K562 (cell line): Measurements from ENCODE around the gene PDE5A. TPM values are rescaled to one million over a fixed set of nuclear protein-coding genes. Genes with fewer than 3 reads are reported as not detected.

ENCODE experiments used
- ATAC-seq: fragments of 200-7000 bp; cut with Tn5 transposase; 3 replicates; pipeline ENCODE4 v1.9.1; 2020; ENCODE audit warnings: moderate library complexity
- BruUV-seq: library from RNA; stranded (reverse); fragments of 400-500 nt; replicated peaks from 2 replicates; lab custom pipeline; 2021; lab: Mats Ljungman, UMichigan
- CTCF ChIA-PET: fragments of 300-600 bp; formaldehyde crosslinking; extraction: SDS; loops from one replicate; lab custom pipeline; 2021; ENCODE audit warnings: low intra/inter-chr PET ratio; lab: Yijun Ruan, JAX
- POLR2A ChIA-PET: fragments of 300-600, 350-650 bp; sonication (Branson Sonifier 250); formaldehyde crosslinking; extraction: SDS; loops from one replicate; lab custom pipeline; 2021; ENCODE audit warnings: antibody characterized with exemption, inconsistent platforms; lab: Yijun Ruan, JAX
- DNase-seq, 4 experiments: peaks; one replicate each; pipeline versions ENCODE4 v3.0.0 to v3.0.0-alpha.2; 2011 to 2018; ENCODE audit warnings: low spot score in 3 of 4, mixed read lengths in 3 of 4; ENCODE audit errors: extremely low read depth in 1 of 4
- FAIRE-seq: peaks from 2 replicates; lab custom pipeline; 2011; peaks lifted over from hg19 to GRCh38; lab: Jason Lieb, UNC
- H2AFZ ChIP-seq: 2 replicates; pipeline ENCODE4 v1.6.0; 2011; ENCODE audit warnings: low read depth, low read length, control low read depth, inconsistent platforms
- H3K27ac ChIP-seq: fragments of 200-600 bp; 3 replicates; pipeline ENCODE4 v1.8.0; 2011; ENCODE audit warnings: low read depth, mild to moderate bottlenecking, control low read depth, inconsistent platforms, low read length, moderate library complexity, mixed read lengths; ENCODE audit errors: extremely low read depth
- H3K27me3 ChIP-seq, 2 experiments: fragments of 300-600 bp in 1 of 2; 2 replicates in 1 of 2; 3 replicates in 1 of 2; pipeline versions ENCODE4 v1.6.0 to v1.8.0; 2011; ENCODE audit warnings: inconsistent platforms in 2 of 2, low read length in 2 of 2, mild to moderate bottlenecking in 1 of 2, mixed read lengths in 1 of 2, moderate library complexity in 1 of 2; ENCODE audit not compliant: control insufficient read depth in 2 of 2, insufficient read depth in 2 of 2
- H3K36me3 ChIP-seq: fragments of 300-600 bp; 3 replicates; pipeline ENCODE4 v1.8.0; 2011; ENCODE audit warnings: mild to moderate bottlenecking, low read length, inconsistent platforms; ENCODE audit not compliant: control insufficient read depth, insufficient read depth
- H3K4me1 ChIP-seq, 2 experiments: fragments of 200-600 bp in 1 of 2; replicated peaks in 1 of 2; 2 replicates in 1 of 2; 3 replicates in 1 of 2; pipeline versions ENCODE4 v1.5.1 to v1.8.0; 2011; ENCODE audit warnings: inconsistent platforms in 2 of 2, low read length in 2 of 2, mild to moderate bottlenecking in 1 of 2, mixed read lengths in 1 of 2, moderate library complexity in 1 of 2; ENCODE audit not compliant: control insufficient read depth in 2 of 2, insufficient read depth in 2 of 2
- H3K4me2 ChIP-seq: 2 replicates; pipeline ENCODE4 v1.6.1; 2011; ENCODE audit warnings: low read length, control low read depth, inconsistent platforms, mixed read lengths; ENCODE audit not compliant: insufficient read depth
- H3K4me3 ChIP-seq: fragments of 200-600 bp; sonication (generic), shearing (Covaris generic); 2 replicates; pipeline ENCODE4 v1.5.1; 2016; ENCODE audit warnings: control low read depth, inconsistent platforms
- H3K79me2 ChIP-seq: fragments of 200-600 bp; 3 replicates; pipeline ENCODE4 v1.8.0; 2011; ENCODE audit warnings: low read length, inconsistent platforms; ENCODE audit not compliant: control insufficient read depth, insufficient read depth
- H3K9ac ChIP-seq, 2 experiments: 2 replicates each; pipeline versions ENCODE4 v1.6.0 to v1.6.1; 2011; ENCODE audit warnings: low read depth in 2 of 2, low read length in 2 of 2, control low read depth in 1 of 2, inconsistent platforms in 1 of 2, mild to moderate bottlenecking in 1 of 2, mixed read lengths in 1 of 2; ENCODE audit not compliant: insufficient read depth in 1 of 2
- H3K9me1 ChIP-seq: one replicate; pipeline ENCODE4 v1.6.0; 2011; ENCODE audit warnings: inconsistent platforms, mild to moderate bottlenecking, low read length, moderate library complexity; ENCODE audit not compliant: control insufficient read depth, insufficient read depth
- H3K9me3 ChIP-seq: replicated peaks from 2 replicates; pipeline ENCODE4 v1.5.1; 2011; ENCODE audit warnings: low read depth, low read length, inconsistent platforms; ENCODE audit not compliant: control insufficient read depth, insufficient read depth
- H4K20me1 ChIP-seq: replicated peaks from 2 replicates; pipeline ENCODE4 v1.6.1; 2011; ENCODE audit warnings: low read length, inconsistent platforms, mixed read lengths; ENCODE audit not compliant: control insufficient read depth, insufficient read depth
- CTCF ChIP-seq, 3 experiments: IDR thresholded peaks in 2 of 3; conservative IDR thresholded peaks in 1 of 3; 2 replicates each; pipeline ENCODE4 v1.5.1; 2011 to 2012; ENCODE audit warnings: low read length in 3 of 3, mild to moderate bottlenecking in 3 of 3, control low read depth in 2 of 3, improper control_type of control experiment in 1 of 3, inconsistent platforms in 1 of 3, low read depth in 1 of 3, mixed read lengths in 1 of 3, moderate library complexity in 1 of 3; ENCODE audit not compliant: insufficient read depth in 2 of 3
- DEAF1 ChIP-seq: fragments of 450-650 bp; formaldehyde crosslinking; IDR thresholded peaks from 2 replicates; pipeline ENCODE4 v1.4.0; 2020; ENCODE audit warnings: mild to moderate bottlenecking, moderate library complexity
- EGR1 ChIP-seq: fragments of 450-650 bp; conservative IDR thresholded peaks from 2 replicates; pipeline ENCODE4 v1.6.1; 2017; ENCODE audit warnings: mild to moderate bottlenecking
- ETV6 ChIP-seq, 3 experiments: fragments of 150-350 bp in 1 of 3; sonication (generic) in 1 of 3; formaldehyde crosslinking in 1 of 3; IDR thresholded peaks; 2 replicates each; pipeline versions ENCODE4 v1.6.1 to v1.8.0; 2014 to 2022; ENCODE audit warnings: borderline replicate concordance in 2 of 3, low read depth in 2 of 3, antibody characterized with exemption in 1 of 3, low read length in 1 of 3, mild to moderate bottlenecking in 1 of 3, missing genetic modification reagents in 1 of 3
- FIP1L1 ChIP-seq: fragments of 200-400 bp; formaldehyde crosslinking; IDR thresholded peaks from 2 replicates; pipeline ENCODE4 v1.6.1; 2018; ENCODE audit warnings: mild to moderate bottlenecking, low read depth, low read length; ENCODE audit not compliant: poor library complexity, severe bottlenecking
- FOXJ2 ChIP-seq: fragments of 200-800 bp; sonication (Bioruptor generic); IDR thresholded peaks from 2 replicates; pipeline ENCODE4 v1.6.1; 2016; ENCODE audit warnings: missing genetic modification characterization, missing compliant biosample characterization
- MAFG ChIP-seq: fragments of 450-650 bp; conservative IDR thresholded peaks from 2 replicates; pipeline ENCODE4 v1.6.1; 2016; ENCODE audit warnings: missing genetic modification characterization, missing compliant biosample characterization
- NFE2 ChIP-seq: IDR thresholded peaks from 2 replicates; pipeline ENCODE4 v1.6.1; 2014; ENCODE audit warnings: antibody characterized with exemption, low read depth
- NR4A1 ChIP-seq, 2 experiments: fragments of 250-450 bp in 1 of 2; fragments of 450-650 bp in 1 of 2; sonication (Bioruptor Pico) in 1 of 2; IDR thresholded peaks; 2 replicates each; pipeline versions ENCODE4 v1.4.0 to v1.6.1; 2016 to 2020; ENCODE audit warnings: mild to moderate bottlenecking in 2 of 2, missing compliant biosample characterization in 1 of 2, missing genetic modification characterization in 1 of 2, moderate library complexity in 1 of 2
- RAD21 ChIP-seq, 2 experiments: fragments of 250-450 bp in 1 of 2; fragments of 450-650 bp in 1 of 2; sonication (Bioruptor Pico) in 1 of 2; formaldehyde crosslinking in 1 of 2; IDR thresholded peaks in 1 of 2; conservative IDR thresholded peaks in 1 of 2; 2 replicates each; pipeline versions ENCODE4 v1.4.0 to v1.8.0; 2020 to 2022; ENCODE audit warnings: mild to moderate bottlenecking in 2 of 2, moderate library complexity in 1 of 2
- TCFL5 ChIP-seq: fragments of 250-450 bp; sonication (Bioruptor Pico); conservative IDR thresholded peaks from 2 replicates; pipeline ENCODE4 v1.6.1; 2021; ENCODE audit warnings: mild to moderate bottlenecking, moderate library complexity, matching md5 sums
- TEAD4 ChIP-seq, 2 experiments: sonication (generic) in 1 of 2; formaldehyde crosslinking in 1 of 2; IDR thresholded peaks; 2 replicates each; pipeline versions ENCODE4 v1.6.1 to v1.8.0; 2012 to 2022; ENCODE audit warnings: borderline replicate concordance in 1 of 2, inconsistent platforms in 1 of 2, low read length in 1 of 2, mild to moderate bottlenecking in 1 of 2, missing genetic modification reagents in 1 of 2
- THRAP3 ChIP-seq: fragments of 450-650 bp; IDR thresholded peaks from 2 replicates; pipeline ENCODE4 v1.6.1; 2016; ENCODE audit warnings: mild to moderate bottlenecking, inconsistent platforms, borderline replicate concordance
- ZBTB8A ChIP-seq: fragments of 450-650 bp; IDR thresholded peaks from 2 replicates; pipeline ENCODE4 v1.6.1; 2018; ENCODE audit warnings: mild to moderate bottlenecking, moderate library complexity; ENCODE audit not compliant: partially characterized antibody
- ZNF347 ChIP-seq: fragments of 450-650 bp; formaldehyde crosslinking; IDR thresholded peaks from 2 replicates; pipeline ENCODE4 v1.4.0; 2020; ENCODE audit warnings: low read depth, mild to moderate bottlenecking, moderate library complexity
- ZNF41 ChIP-seq: fragments of 250-450 bp; sonication (Bioruptor Pico); conservative IDR thresholded peaks from 2 replicates; pipeline ENCODE4 v1.4.0; 2020; ENCODE audit warnings: mild to moderate bottlenecking
- ZNF584 ChIP-seq: fragments of 200-800 bp; sonication (Bioruptor generic); IDR thresholded peaks from 2 replicates; pipeline ENCODE4 v1.6.1; 2016; ENCODE audit warnings: low read depth, mild to moderate bottlenecking, missing genetic modification characterization, missing compliant biosample characterization
- in situ Hi-C: fragments of 300-500 bp; cut with MboI; formaldehyde crosslinking; loops from 4 replicates; pipeline ENCODE4 v1.15.0; 2018; ENCODE audit warnings: inconsistent platforms, mixed read lengths
- intact Hi-C: fragments of 100-400 bp; cut with micrococcal nuclease; formaldehyde crosslinking; loops from 2 replicates; pipeline ENCODE4 v1.14.2; 2022
- polyA plus RNA-seq, 8 experiments: library from polyadenylated mRNA; depleted of rRNA in 4 of 8; stranded (reverse) in 5 of 8; unstranded in 3 of 8; fragments of >200 nt; fragmentation: Nextera tagmentation in 2 of 8; fragmentation: Illumina TruSeq in 1 of 8; extraction: Ambion mirVana in 2 of 8; extraction: Trizol in 1 of 8; gene quantifications; 2 replicates each; pipeline versions ENCODE4 v1.2.1 to v1.2.3, GENCODE V29; 2011 to 2014; ENCODE audit warnings: inconsistent platforms in 1 of 8, missing spikeins in 1 of 8
- total RNA-seq, 7 experiments: library from RNA; depleted of rRNA in 6 of 7; stranded (reverse); fragments of >200 nt in 6 of 7; fragmentation: Illumina TruSeq in 2 of 7; extraction: Trizol in 2 of 7; gene quantifications; 2 replicates each; pipeline versions ENCODE4 v1.2.1 to v1.2.3, GENCODE V29; 2011 to 2021; ENCODE audit warnings: low replicate concordance in 1 of 7

PDE5A gene
- total and polyA plus RNA-seq, 9 of the 15 experiments (the other 6 are each of a cell fraction or from before 2014, with no cell fraction given): 0.07 to 1.9 (median 0.29) TPM

- H3K36me3 ChIP-seq: no peaks in the 10 kb centered on the region
- no peak overlapping the region for H3K9ac ChIP-seq
- ChIA-PET POLR2A (no interaction called here), CTCF (interaction anchor here (1.2 to 1.4 kb wide), 2 partner anchors 496 to 497 kb away, joined by 3 to 4 read pairs; no protein-coding TSS in a partner anchor)
- no peaks in the 10 kb centered on the region for H3K27me3 ChIP-seq
- ATAC-seq (peak; percentile 75), DNase-seq (peak in 3 of 4 experiments; percentile 7 to 28 (median 12)), FAIRE-seq (no peak)
- no peaks in the 10 kb centered on the region for H3K79me2 ChIP-seq
- no TSS peak for BruUV-seq
- TF ChIP-seq ETV6 (IDR thresholded peaks at IDR 0.05; ENCODE audit: borderline replicate concordance in 1 of 2, low read depth in 2 of 2, low read length in 1 of 2) (no peak), ETV6 (CRISPR knock-in tag; IDR thresholded peaks at IDR 0.05; ENCODE audit: borderline replicate concordance) (no peak), RAD21 (CRISPR knock-in tag; conservative IDR thresholded peaks at IDR 0.05 in 1 of 2, IDR thresholded peaks at IDR 0.05 in 1 of 2) (peak; percentile 28 to 46; a peak in 2 of 4 replicates), DEAF1 (CRISPR knock-in tag) (no peak), TEAD4 (IDR thresholded peaks at IDR 0.05; ENCODE audit: low read length) (peak; percentile 37), TEAD4 (CRISPR knock-in tag; IDR thresholded peaks at IDR 0.05; ENCODE audit: borderline replicate concordance) (no peak), FIP1L1 (no peak), ZNF347 (CRISPR knock-in tag) (no peak), THRAP3 (no peak), MAFG (tag) (no peak), ZBTB8A (no peak), FOXJ2 (tag) (no peak), CTCF (IDR thresholded peaks at IDR 0.05 in 2 of 3, conservative IDR thresholded peaks at IDR 0.05 in 1 of 3; ENCODE audit: insufficient read depth in 2 of 3, low read depth in 1 of 3, low read length in 3 of 3) (peak in 1 of 3 experiments; percentile 64; a peak in 2 of 6 replicates), ZNF41 (no peak), NR4A1 (CRISPR knock-in tag; IDR thresholded peaks at IDR 0.05) (no peak), NR4A1 (tag; IDR thresholded peaks at IDR 0.05) (no peak), NFE2 (no peak), EGR1 (no peak), TCFL5 (no peak), ZNF584 (CRISPR knock-in tag) (no peak)
- 0 out of 2 replicates have a peak overlapping the region, but pooled peaks have one; percentile 49 for H2AFZ ChIP-seq
- H4K20me1 ChIP-seq: no peaks in the 10 kb centered on the region
- no peaks in the 10 kb centered on the region for H3K9me1 ChIP-seq
- no peak overlapping the region for H3K4me3 ChIP-seq
- H3K9me3 ChIP-seq: no peaks in the 10 kb centered on the region; the same call in 1 of the 2 replicates
- H3K4me1 ChIP-seq: peaks cover 0 to 3% of the 10 kb centered on the region in 2 experiments; a peak in 1 of 5 replicates
- intact Hi-C loops (loop anchor here (1.0 to 10.0 kb wide), 3 partner anchors 69 to 574 kb away; partner anchors contain the start of gene PDE5A), in situ Hi-C loops (no loop called here)
- H3K27ac ChIP-seq: no peak overlapping the region
- no peak overlapping the region for H3K4me2 ChIP-seq
Observed at GRCh38 chr4:119559044-119559647, 69.5 kb downstream of the PDE5A start.
